Naive B cell (primary cell): ENCODE measurements around the gene ARHGAP22. TPM values are rescaled to one million over a fixed set of nuclear protein-coding genes. Genes with fewer than 3 reads are reported as not detected.

Experiments
- ATAC-seq, 2 donors: fragments of 150-1000 bp; cut with Tn5 transposase; 2 replicates each; pipeline ENCODE4 v1.10.0; 2021; ENCODE audit warnings: low read depth in 2 of 2, mild to moderate bottlenecking in 2 of 2, moderate library complexity in 2 of 2
- DNase-seq: peaks from one replicate; pipeline ENCODE4 v3.0.0; 2022
- H3K27ac Mint-ChIP-seq, 6 donors: one replicate each; pipeline ENCODE4 v1.8.0; 2020 to 2022; ENCODE audit warnings: mild to moderate bottlenecking in 6 of 6, mixed read lengths in 6 of 6, moderate library complexity in 5 of 6, inconsistent platforms in 2 of 6
- H3K27me3 Mint-ChIP-seq, 3 donors: one replicate each; pipeline ENCODE4 v1.8.0; 2021 to 2022; ENCODE audit warnings: mixed read lengths in 3 of 3, mild to moderate bottlenecking in 1 of 3
- H3K36me3 Mint-ChIP-seq, 2 donors: one replicate each; pipeline ENCODE4 v1.8.0; 2020 to 2022; ENCODE audit warnings: mixed read lengths in 2 of 2, inconsistent platforms in 1 of 2, mild to moderate bottlenecking in 1 of 2
- H3K4me1 Mint-ChIP-seq, 3 donors: one replicate each; pipeline ENCODE4 v1.8.0; 2020 to 2022; ENCODE audit warnings: mixed read lengths in 3 of 3, inconsistent platforms in 1 of 3, mild to moderate bottlenecking in 1 of 3, moderate library complexity in 1 of 3
- H3K4me3 Mint-ChIP-seq, 8 donors: one replicate each; pipeline ENCODE4 v1.8.0; 2020 to 2022; ENCODE audit warnings: mild to moderate bottlenecking in 8 of 8, mixed read lengths in 8 of 8, moderate library complexity in 8 of 8, inconsistent platforms in 2 of 8
- H3K9me3 Mint-ChIP-seq, 7 donors: one replicate each; pipeline ENCODE4 v1.8.0; 2020 to 2022; ENCODE audit warnings: mixed read lengths in 7 of 7, mild to moderate bottlenecking in 5 of 7, inconsistent platforms in 2 of 7, moderate library complexity in 1 of 7
- polyA plus RNA-seq, 6 donors: library from polyadenylated mRNA; unstranded; fragments of 300-500 nt; fragmentation: Illumina TruSeq; gene quantifications; one replicate each; pipeline ENCODE4 v1.2.3, GENCODE V29; 2021; ENCODE audit warnings: low read depth in 6 of 6

The ARHGAP22 gene
- polyA plus RNA-seq, 6 donors from 2014 or later: 2.8 to 9.2 (median 5.8) TPM

DNA sequence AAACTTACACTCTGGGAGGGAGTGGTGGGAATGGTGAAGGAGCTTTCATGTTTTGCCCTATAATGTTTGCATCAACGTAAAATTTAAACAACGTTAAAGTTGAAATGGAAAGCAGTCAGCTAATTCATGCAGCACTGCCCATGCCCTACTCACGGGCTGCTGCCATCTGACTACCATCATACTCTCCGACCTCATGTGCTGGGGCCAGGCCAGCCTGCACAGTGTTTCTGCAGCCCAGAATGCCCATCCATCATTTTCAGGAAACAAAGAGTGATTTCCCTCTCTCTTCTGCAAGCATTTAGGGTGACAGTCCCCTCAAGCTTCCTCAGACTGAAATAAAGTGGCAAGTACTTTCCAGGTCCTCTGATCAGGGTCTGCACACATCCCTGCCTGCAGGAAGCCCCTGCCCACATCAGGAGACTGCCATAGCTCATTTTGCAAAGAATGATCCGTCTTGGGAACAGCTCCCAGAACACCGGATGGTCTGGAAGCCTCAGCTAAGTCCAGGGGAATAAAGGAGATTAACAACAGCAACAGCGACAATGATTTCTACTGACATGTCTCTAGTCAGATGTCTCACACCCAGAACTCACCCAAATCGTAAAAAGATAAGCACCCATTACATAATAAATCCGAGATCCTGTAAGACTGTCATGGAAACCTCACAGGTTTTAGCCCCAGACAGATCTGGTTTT, 40.3 kb downstream of the ARHGAP22 start:
- H3K27me3 Mint-ChIP-seq: no peaks in the 10 kb centered on the region
- peaks cover 4 to 27% (median 27%) of the 10 kb centered on the region in 3 donors for H3K4me1 Mint-ChIP-seq
- ATAC-seq (no peak), DNase-seq (no peak)
- no peaks in the 10 kb centered on the region for H3K36me3 Mint-ChIP-seq
- no peaks in the 10 kb centered on the region for H3K9me3 Mint-ChIP-seq
- H3K27ac Mint-ChIP-seq: no peak overlapping the region
- no peak overlapping the region for H3K4me3 Mint-ChIP-seq

DNA sequence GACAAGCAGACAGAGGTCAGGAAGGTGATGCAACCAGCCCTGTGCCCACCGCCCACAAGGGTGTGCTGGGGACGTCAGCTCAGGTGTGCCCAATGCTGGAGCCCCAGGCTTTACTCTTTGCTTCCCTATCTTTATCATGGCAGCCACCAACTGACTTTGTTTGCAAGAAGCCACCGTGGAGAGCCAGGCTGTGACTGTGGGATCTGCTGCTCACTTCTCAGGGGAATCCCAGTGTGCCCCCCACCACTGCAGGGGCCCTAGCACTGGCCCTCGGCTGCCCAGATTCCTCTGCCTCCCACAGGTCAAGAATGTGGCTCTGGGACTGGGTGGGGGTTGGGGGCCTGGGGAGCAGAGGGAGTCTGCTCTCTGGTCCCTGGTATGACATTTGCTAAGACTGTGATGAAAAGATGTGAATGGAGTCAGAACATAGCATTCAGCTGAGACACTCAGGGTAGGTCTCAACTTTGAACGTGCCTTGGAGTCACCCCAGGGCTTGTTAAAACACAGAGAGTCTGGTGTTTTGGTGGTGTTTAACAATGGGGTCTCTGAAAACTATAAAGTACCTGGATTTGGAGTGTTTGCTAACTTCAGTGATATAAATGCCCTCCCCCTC, 47.3 kb downstream of the ARHGAP22 start:
- H3K27me3 Mint-ChIP-seq: peaks cover 0 to 5% (median 0%) of the 10 kb centered on the region in 3 donors
- DNase-seq (no peak), ATAC-seq (no peak)
- no peak overlapping the region for H3K4me3 Mint-ChIP-seq
- peak overlapping the region in 1 of 6 donors; percentile 47 for H3K27ac Mint-ChIP-seq
- H3K9me3 Mint-ChIP-seq: no peaks in the 10 kb centered on the region
- H3K4me1 Mint-ChIP-seq: peaks cover 3 to 23% (median 8%) of the 10 kb centered on the region in 3 donors
- no peaks in the 10 kb centered on the region for H3K36me3 Mint-ChIP-seq

DNA sequence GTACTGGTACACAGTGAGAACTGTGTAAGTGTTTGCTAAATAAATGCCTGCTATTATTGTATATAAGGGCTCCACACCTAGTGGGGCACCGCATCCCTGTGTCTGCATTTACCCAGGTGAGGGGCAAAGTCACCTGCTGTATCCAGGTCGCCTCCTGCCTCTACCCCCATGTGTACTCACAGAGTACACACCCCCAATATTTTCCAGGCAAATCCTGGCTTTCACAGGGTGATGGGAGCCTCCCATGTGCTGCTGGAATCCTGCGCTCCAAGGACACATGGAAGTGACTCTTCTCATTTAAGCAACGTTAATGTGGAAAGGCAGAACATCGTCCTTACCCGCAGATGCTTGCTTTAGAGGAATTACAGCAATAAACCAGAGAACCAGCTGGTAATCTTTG, 48.2 kb downstream of the ARHGAP22 start:
- H3K27ac Mint-ChIP-seq: no peak overlapping the region
- peaks cover 12 to 32% (median 12%) of the 10 kb centered on the region in 3 donors for H3K4me1 Mint-ChIP-seq
- H3K4me3 Mint-ChIP-seq: no peak overlapping the region
- peaks cover 0 to 5% (median 2%) of the 10 kb centered on the region in 3 donors for H3K27me3 Mint-ChIP-seq
- no peaks in the 10 kb centered on the region for H3K9me3 Mint-ChIP-seq
- no peak for ATAC-seq
- H3K36me3 Mint-ChIP-seq: no peaks in the 10 kb centered on the region
- no peak for DNase-seq

DNA sequence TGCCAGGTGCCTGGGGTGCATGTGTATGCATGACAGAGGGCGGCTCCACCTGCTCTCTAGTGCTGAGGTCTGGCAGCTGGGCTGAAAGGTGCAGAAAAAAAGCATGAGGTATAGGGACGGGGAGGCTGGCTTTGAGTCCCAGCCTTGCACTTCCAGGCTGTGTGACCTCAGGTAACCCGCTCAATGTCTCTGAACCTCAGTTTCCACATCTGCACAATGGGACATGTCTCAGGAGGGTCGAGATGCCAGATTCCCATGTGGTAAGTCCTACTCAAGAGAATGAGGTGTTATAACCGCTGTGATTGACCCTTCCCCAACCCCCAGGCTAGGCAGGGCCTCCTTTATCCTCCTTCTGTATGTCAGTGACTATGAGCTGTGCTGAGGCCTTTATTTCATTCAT, 48.8 kb downstream of the ARHGAP22 start:
- peaks cover 0 to 5% (median 3%) of the 10 kb centered on the region in 3 donors for H3K27me3 Mint-ChIP-seq
- H3K36me3 Mint-ChIP-seq: no peaks in the 10 kb centered on the region
- H3K4me3 Mint-ChIP-seq: peak overlapping the region in 1 of 8 donors; percentile 22
- H3K4me1 Mint-ChIP-seq: peaks cover 12 to 34% (median 13%) of the 10 kb centered on the region in 3 donors
- no peaks in the 10 kb centered on the region for H3K9me3 Mint-ChIP-seq
- ATAC-seq (no peak), DNase-seq (no peak)
- H3K27ac Mint-ChIP-seq: peak overlapping the region in 1 of 6 donors; percentile 24

DNA sequence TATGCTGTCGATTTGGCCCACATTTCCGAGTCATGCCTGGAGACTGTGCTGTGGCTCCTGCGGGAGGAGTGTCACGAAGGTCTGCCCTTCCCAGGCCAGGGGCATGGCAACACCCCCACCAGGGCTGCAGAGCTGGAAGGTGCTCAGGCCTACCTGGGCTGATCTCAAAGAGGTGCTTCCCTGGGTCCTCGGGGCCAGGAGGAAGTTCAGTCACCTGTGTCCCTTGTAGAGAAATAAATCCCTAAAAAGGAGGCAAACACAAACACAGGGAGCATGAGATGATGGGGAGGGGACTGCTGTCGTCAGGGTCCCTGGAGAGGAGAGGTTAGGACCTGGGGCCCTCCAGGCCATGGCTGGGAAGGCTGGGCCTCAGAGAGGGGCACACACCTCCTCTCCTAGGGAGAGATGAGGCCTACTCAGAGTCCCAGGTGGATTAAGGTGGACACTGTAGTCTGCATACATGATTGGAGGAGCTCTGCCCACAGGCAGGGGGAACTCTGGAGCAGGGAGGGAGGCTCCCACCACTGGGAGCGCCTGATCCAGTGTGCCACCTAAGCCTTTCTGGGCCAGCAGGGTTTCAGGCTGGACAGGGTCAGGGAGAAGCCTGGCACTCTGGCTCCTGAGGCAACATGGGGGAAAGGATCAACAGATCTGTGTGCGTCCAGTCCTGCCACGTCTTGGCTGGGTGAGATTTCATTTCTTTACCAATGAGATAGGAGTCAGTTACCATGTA, 49.4 kb downstream of the ARHGAP22 start:
- ATAC-seq: no peak
- H3K9me3 Mint-ChIP-seq: no peaks in the 10 kb centered on the region
- H3K4me3 Mint-ChIP-seq: no peak overlapping the region

DNA sequence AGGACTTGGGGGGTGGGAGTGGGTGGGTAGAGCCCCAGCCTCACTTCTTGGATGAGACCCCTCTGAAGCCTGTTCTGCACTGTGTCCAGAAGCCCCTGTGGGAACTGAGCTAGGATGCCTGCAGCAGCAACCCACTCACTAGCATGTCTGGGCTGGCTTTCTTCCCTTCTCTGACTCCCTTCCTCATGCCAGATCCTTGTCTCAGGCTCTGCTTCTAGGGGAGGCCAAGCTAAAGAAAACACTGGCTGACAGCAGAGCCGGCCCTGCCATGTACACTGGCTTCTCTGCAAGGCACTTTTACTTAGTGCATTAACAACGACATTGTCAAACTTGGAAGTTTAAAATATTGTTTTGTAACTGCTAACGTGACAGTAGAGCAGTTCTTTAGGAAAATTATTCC, 50.2 kb downstream of the ARHGAP22 start:
- H3K9me3 Mint-ChIP-seq: no peaks in the 10 kb centered on the region
- ATAC-seq (no peak), DNase-seq (no peak)
- peaks cover 12 to 34% (median 13%) of the 10 kb centered on the region in 3 donors for H3K4me1 Mint-ChIP-seq
- no peak overlapping the region for H3K27ac Mint-ChIP-seq
- peaks cover 7 to 10% (median 10%) of the 10 kb centered on the region in 3 donors for H3K27me3 Mint-ChIP-seq
- H3K4me3 Mint-ChIP-seq: no peak overlapping the region
- no peaks in the 10 kb centered on the region for H3K36me3 Mint-ChIP-seq

More for the DNA sequence above, 49.4 kb downstream of the ARHGAP22 start:
- Mint-ChIP-seq H3K27ac (peak overlapping the region in 2 of 6 donors; percentile 18 to 75), H3K27me3 (peaks cover 0 to 5% (median 3%) of the 10 kb centered on the region in 3 donors), H3K36me3 (no peaks in the 10 kb centered on the region), H3K4me1 (peaks cover 12 to 34% (median 13%) of the 10 kb centered on the region in 3 donors)
- DNase-seq: no peak

DNA sequence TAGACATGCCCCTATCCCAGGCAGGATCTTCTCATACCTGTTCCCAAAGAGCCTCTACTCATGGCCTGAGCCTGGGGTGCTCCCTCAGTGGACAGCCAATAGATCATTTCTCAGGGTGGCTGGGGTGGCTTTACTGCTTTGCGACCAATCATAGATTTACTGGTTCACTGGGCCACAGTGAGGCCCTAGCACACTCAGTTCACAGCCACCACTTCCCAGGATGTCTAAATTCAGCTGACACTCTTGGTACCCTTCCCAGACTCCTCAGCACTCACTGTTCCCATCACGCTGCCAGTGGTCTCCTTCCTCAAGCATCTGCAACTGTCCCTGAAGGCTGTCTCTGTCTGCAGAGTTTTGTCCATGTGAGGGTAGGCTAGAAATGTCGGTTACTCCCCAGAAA, 50.6 kb downstream of the ARHGAP22 start:
- Mint-ChIP-seq H3K9me3 (no peaks in the 10 kb centered on the region), H3K27me3 (peaks cover 9 to 10% (median 10%) of the 10 kb centered on the region in 3 donors), H3K36me3 (no peaks in the 10 kb centered on the region), H3K4me3 (no peak overlapping the region), H3K27ac (no peak overlapping the region), H3K4me1 (peaks cover 12 to 34% (median 13%) of the 10 kb centered on the region in 3 donors)
- DNase-seq (no peak), ATAC-seq (no peak)

DNA sequence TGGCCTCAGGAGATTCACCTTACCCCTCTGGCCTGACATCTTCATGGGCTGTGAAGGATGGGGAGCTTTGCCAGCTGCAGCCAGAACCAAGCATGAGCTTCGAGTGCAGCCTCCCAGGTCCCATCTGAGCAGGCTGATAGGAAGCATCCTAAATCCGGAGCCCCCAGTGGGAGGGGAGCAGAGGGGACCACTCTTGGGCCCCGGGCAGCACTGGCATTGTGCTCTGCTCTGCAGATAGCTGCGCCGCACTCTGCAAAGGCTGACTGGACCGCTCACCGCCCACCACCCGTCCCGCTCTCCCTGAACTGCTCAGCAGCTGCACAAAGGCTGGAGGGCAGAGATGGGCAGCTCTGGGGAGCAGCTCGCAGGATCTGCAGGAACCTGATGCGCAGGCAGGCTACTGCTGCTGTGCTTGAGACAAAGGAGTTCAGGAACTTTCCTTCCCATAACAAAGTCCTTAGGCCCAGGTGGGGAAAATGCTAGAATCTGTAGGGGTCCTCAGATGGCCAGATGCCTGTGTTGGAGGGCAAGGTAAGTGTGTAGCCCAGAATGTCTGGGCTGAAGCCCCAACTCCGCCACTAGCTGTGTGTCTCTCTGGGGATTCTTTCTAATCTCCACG, 51.8 kb downstream of the ARHGAP22 start:
- Mint-ChIP-seq H3K4me3 (peak overlapping the region in 3 of 8 donors; percentile 55 to 68 (median 63)), H3K27ac (no peak overlapping the region), H3K36me3 (no peaks in the 10 kb centered on the region), H3K9me3 (no peaks in the 10 kb centered on the region), H3K27me3 (peaks cover 9 to 13% (median 10%) of the 10 kb centered on the region in 3 donors), H3K4me1 (peaks cover 12 to 34% (median 13%) of the 10 kb centered on the region in 3 donors)
- ATAC-seq (no peak), DNase-seq (no peak)

DNA sequence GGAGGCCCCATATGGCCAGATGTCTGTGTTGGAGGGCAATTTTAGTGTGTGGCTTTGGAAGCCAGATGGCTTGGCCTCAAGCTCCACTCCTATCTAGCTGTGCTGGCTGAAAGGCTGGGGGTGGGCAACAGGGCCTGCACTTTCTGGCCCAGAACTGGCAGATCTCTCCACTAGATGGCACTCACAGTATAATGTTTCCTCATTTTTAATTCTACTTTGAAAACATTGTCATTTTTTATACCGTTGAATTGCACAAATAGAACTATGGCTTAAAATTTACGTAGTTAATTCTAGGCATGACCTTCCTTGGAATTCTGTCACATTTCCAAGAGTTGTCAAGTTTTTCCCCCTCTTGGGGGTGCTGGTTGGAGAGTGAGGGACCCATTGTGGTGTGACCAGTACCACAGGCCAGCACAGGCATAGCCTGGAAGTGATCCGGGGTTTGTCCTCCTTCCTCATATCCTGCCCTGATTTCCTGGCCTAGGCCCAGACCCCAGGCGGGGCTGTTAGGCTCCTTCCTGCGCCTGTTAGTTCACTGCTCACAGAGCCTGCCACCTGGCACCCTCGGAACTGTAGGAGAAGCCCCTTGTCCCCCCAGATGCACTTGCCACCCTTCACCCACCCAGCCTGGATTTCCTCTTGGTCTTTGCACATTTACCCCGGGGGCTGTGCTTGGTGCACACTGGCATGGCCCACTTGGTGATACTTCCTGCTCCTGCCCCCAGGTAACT, 52.8 kb downstream of the ARHGAP22 start:
- peaks cover 7 to 28% (median 13%) of the 10 kb centered on the region in 3 donors for H3K4me1 Mint-ChIP-seq
- H3K27ac Mint-ChIP-seq: peak overlapping the region in 1 of 6 donors; percentile 69
- ATAC-seq (peak; percentile 85 to 90), DNase-seq (peak; percentile 65)
- H3K9me3 Mint-ChIP-seq: no peaks in the 10 kb centered on the region
- peak overlapping the region in 4 of 8 donors; percentile 9 to 54 (median 25) for H3K4me3 Mint-ChIP-seq
- H3K36me3 Mint-ChIP-seq: no peaks in the 10 kb centered on the region
- peaks cover 9 to 11% (median 10%) of the 10 kb centered on the region in 3 donors for H3K27me3 Mint-ChIP-seq

DNA sequence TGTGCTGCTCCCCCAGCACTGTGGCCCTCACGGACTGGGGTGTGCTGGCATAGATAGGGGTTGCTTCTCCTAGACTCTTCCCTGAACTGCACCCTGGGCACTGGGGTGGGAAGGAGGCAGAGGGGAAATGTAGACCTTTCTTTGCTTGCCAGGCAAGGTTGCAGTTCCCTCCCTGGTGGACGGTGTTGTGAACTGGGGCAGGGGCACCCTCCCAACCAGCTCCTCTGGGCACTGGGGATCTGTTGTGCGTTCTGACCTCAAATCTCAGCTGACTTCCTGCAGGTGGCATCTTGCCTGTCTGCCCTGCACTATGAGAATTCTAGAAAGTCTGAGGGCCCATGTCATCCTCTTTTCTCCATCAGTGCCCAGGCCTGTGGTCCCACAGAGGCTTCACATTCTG, 53.9 kb downstream of the ARHGAP22 start:
- H3K4me3 Mint-ChIP-seq: peak overlapping the region in 1 of 8 donors; percentile 39
- peak overlapping the region in 3 of 6 donors; percentile 44 to 85 (median 44) for H3K27ac Mint-ChIP-seq

DNA sequence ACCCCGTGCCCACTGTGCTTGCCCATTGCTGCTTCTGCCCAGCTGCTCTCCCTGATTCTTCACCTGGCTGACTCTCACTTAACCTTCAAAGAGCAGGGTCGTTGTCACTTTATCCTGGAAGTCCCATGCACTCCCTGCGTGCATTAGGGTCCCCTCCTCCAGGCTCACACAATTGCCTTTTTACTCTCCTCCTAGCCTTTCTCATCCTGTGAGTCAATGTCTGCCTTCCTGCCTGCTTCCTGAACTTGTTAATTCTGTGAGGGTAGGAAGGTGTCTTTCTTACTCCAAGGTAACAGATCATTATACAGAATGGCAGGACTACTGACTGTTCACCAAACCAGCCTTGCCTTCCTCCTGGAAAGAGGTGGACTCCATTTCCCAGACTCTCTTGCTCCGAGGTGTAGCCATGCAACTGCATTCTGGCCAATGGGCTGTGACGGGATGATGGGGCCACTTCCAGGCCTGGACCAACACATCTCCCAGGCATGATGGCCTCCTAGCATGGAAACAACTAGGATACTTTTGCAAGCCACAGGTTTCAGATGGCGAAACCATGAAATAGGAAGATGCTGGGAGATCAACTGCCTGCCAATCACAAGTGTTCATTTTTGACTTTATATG, 54.7 kb downstream of the ARHGAP22 start:
- DNase-seq (no peak), ATAC-seq (no peak)
- Mint-ChIP-seq H3K36me3 (no peaks in the 10 kb centered on the region), H3K27me3 (peaks cover 9 to 11% (median 10%) of the 10 kb centered on the region in 3 donors), H3K27ac (peak overlapping the region in 1 of 6 donors; percentile 77), H3K9me3 (no peaks in the 10 kb centered on the region), H3K4me3 (no peak overlapping the region), H3K4me1 (peaks cover 7 to 20% (median 13%) of the 10 kb centered on the region in 3 donors)

More for the DNA sequence above, 53.9 kb downstream of the ARHGAP22 start:
- peaks cover 9 to 11% (median 10%) of the 10 kb centered on the region in 3 donors for H3K27me3 Mint-ChIP-seq
- no peaks in the 10 kb centered on the region for H3K9me3 Mint-ChIP-seq
- H3K36me3 Mint-ChIP-seq: no peaks in the 10 kb centered on the region
- ATAC-seq (no peak), DNase-seq (no peak)
- peaks cover 7 to 28% (median 13%) of the 10 kb centered on the region in 3 donors for H3K4me1 Mint-ChIP-seq

DNA sequence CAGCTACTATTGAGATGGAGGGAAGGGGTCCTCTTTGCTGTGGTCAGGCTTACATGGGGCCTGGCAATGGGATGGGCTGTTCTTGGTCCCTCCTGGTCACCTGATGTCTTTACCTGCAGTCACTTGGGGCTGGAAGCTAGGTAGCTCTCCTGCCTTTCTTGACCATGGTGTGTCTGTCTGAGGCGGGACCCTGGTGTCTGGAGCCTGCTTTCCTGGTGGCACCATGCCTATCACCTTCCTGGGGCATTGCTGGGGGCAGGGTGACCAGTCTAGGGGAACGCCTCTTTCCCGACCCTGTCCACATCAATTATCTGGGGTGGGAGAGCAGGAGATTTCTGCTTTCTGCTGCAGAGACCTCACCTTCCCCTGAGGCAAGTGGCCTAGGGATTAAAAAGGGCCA, 55.6 kb downstream of the ARHGAP22 start:
- H3K4me3 Mint-ChIP-seq: no peak overlapping the region
- H3K27me3 Mint-ChIP-seq: peaks cover 9 to 11% (median 10%) of the 10 kb centered on the region in 3 donors
- ATAC-seq (no peak), DNase-seq (no peak)
- H3K27ac Mint-ChIP-seq: no peak overlapping the region
- no peaks in the 10 kb centered on the region for H3K36me3 Mint-ChIP-seq
- peaks cover 7 to 18% (median 13%) of the 10 kb centered on the region in 3 donors for H3K4me1 Mint-ChIP-seq
- H3K9me3 Mint-ChIP-seq: no peaks in the 10 kb centered on the region
